Measurements from ENCODE around the gene NSF. TPM values are rescaled to one million over a fixed set of nuclear protein-coding genes. Genes with fewer than 3 reads are reported as not detected.

NSF gene
- total and polyA plus RNA-seq, 7 donors, result 15.0 to 41.8 (median 30.0) TPM

DNA sequence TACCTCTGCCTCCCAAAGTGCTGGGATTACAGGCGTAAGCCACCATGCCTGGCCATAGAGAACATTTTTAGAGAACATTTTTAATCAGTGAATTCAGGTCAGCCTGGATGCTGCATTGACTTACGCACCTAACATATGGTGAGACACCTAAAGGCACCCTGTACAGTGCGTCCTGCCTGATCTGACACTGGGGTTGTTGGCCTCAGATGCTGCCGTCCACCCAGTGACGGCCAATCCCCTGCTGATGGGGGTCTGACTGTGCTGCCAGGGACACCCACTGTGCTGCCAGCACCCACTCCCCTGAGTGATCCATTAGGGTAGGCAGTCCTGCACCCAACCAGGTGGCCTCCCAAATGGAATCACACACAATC, 189.5 kb downstream of the NSF start:
- intact Hi-C loops (cut with DNase I), result no loop called here

DNA sequence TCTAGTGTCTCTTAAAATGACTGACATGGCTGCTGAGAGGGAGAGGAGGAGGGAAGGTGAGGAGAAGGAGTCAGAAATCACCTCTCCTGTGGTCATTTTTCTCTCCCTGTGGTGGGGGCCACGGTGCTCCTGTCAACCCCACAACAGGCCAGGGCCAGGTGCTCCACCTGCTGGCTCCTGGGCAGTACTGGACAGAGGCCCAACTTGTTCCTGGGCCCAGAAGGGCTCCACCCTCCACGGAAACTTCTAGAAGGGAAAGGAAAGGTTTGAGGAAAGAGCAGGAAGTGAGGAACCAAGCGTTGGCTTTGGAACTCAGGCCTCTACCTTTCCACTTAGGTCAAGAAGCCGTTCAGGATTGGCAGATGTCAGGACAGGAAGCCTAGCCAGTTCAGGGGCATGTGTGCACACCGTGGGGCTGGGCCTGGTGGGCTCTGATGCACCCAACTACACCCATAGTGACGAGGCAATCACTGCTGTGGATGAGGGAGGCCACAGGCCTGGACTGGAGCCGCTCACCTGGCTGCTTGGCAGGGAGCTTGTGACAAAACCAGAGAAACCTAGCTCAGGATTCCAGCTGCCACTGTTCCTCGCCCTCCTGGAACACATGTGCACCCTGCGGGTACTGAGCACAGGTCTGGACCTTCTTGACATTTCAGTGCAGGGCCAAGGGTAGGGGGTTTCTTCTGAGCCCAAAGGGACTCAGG, 191.9 kb downstream of the NSF start:
- Histone ChIP-seq H3K27me3 (no peaks in the 10 kb centered on the region), H3K4me3 (no peak overlapping the region), H3K36me3 (no peaks in the 10 kb centered on the region), H3K4me1 (no peaks in the 10 kb centered on the region), H3K9me3 (no peaks in the 10 kb centered on the region), H3K27ac (no peak overlapping the region)
- TF ChIP-seq POLR2A (IDR thresholded peaks at IDR 0.05), result no peak
- no peak for TF ChIP-seq EP300 (IDR thresholded peaks at IDR 0.05)
- no peak for TF ChIP-seq POLR2AphosphoS5 (IDR thresholded peaks at IDR 0.05)
- TF ChIP-seq, protein P1, sequence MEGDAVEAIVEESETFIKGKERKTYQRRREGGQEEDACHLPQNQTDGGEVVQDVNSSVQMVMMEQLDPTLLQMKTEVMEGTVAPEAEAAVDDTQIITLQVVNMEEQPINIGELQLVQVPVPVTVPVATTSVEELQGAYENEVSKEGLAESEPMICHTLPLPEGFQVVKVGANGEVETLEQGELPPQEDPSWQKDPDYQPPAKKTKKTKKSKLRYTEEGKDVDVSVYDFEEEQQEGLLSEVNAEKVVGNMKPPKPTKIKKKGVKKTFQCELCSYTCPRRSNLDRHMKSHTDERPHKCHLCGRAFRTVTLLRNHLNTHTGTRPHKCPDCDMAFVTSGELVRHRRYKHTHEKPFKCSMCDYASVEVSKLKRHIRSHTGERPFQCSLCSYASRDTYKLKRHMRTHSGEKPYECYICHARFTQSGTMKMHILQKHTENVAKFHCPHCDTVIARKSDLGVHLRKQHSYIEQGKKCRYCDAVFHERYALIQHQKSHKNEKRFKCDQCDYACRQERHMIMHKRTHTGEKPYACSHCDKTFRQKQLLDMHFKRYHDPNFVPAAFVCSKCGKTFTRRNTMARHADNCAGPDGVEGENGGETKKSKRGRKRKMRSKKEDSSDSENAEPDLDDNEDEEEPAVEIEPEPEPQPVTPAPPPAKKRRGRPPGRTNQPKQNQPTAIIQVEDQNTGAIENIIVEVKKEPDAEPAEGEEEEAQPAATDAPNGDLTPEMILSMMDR (IDR thresholded peaks at IDR 0.05), result peak in 2 of 4 experiments; percentile 14 to 15
- intact Hi-C loops (cut with DNase I), result no loop called here
- WGBS, 2 donors, result 69 to 80% methylated on average over 9 of the region's 9 CpGs
- DNase-seq, result no peak

More for the DNA sequence above, 189.5 kb downstream of the NSF start:
- H3K4me1 ChIP-seq, result no peaks in the 10 kb centered on the region
- H3K4me3 ChIP-seq, result no peak overlapping the region
- no peaks in the 10 kb centered on the region for H3K36me3 ChIP-seq
- no peaks in the 10 kb centered on the region for H3K27me3 ChIP-seq
- TF ChIP-seq, protein P1 (IDR thresholded peaks at IDR 0.05), result no peak
- no peak for TF ChIP-seq EP300 (IDR thresholded peaks at IDR 0.05)
- TF ChIP-seq POLR2A (IDR thresholded peaks at IDR 0.05), result no peak
- no peak for TF ChIP-seq POLR2AphosphoS5 (IDR thresholded peaks at IDR 0.05)
- H3K27ac ChIP-seq, result no peak overlapping the region
- H3K9me3 ChIP-seq, result no peaks in the 10 kb centered on the region
- DNase-seq, result no peak
- 93 to 97% methylated on average over 5 of the region's 5 CpGs for WGBS, 2 donors

DNA sequence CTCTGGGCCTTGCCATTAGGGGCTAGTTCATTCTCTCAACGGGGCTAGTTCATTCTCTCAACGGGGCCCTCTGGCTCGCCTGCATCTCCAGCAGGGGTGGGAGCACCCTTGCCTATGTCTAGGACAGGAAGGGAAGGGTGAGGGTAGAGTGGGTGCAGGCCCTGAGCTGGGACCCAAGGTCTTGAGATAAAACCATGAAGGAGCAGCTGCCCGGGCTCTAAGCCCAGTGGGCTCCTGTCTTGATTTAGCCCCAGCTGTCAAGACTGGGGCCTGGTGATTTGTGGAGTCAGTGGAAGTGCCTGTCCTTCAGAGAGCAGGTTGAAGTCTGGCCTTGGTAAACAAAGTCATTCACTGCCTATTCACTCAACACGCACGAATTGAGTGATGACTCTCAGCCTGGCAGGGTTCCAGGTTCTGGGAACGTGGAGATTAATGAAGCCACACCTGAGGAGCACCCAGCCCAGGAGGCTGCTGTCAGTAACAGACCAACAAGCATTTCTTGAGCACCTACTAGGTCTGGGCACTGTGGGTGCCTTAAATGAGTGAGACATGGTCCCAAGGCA, 192.6 kb downstream of the NSF start:
- Histone ChIP-seq H3K4me1 (no peaks in the 10 kb centered on the region), H3K4me3 (no peak overlapping the region), H3K27me3 (no peaks in the 10 kb centered on the region), H3K27ac (no peak overlapping the region), H3K9me3 (no peaks in the 10 kb centered on the region), H3K36me3 (no peaks in the 10 kb centered on the region)
- intact Hi-C loops (cut with DNase I), result no loop called here
- TF ChIP-seq, protein P1 (IDR thresholded peaks at IDR 0.05), result no peak
- TF ChIP-seq EP300 (IDR thresholded peaks at IDR 0.05) (no peak), POLR2A (IDR thresholded peaks at IDR 0.05) (no peak), POLR2AphosphoS5 (IDR thresholded peaks at IDR 0.05) (no peak)
- 47 to 60% methylated on average over 7 of the region's 7 CpGs for WGBS, 2 donors
- DNase-seq, result no peak

DNA sequence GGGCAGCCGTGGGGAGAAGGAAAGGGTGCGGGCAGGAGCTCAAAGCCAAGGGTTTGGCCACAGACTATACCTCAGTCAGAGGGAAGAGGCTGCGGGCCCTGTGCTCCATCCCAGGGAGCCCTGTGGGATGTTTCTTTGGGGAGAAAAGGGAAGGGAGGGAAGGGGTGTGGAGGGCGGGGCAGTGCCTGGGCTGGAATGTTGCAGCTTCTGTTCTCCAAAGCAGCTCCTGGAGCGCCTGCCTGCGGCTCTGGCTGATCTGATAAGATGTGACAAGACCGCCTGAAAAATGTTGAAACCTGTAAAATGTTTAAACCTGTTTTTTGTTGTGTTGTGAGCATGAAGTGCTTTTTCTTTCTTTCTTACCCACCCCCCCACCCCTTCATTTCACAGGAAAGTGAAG, 195.2 kb downstream of the NSF start:
- Histone ChIP-seq H3K27ac (no peak overlapping the region), H3K36me3 (no peaks in the 10 kb centered on the region), H3K4me1 (no peaks in the 10 kb centered on the region), H3K9me3 (peaks cover 0 to 4% (median 0%) of the 10 kb centered on the region in 4 donors), H3K4me3 (no peak overlapping the region), H3K27me3 (peaks cover 0 to 6% (median 0%) of the 10 kb centered on the region in 3 donors)
- intact Hi-C loops (cut with DNase I), result no loop called here
- WGBS, 2 donors, result 70 to 74% methylated on average over 7 of the region's 7 CpGs
- no peak for DNase-seq
- TF ChIP-seq, protein P1 (IDR thresholded peaks at IDR 0.05), result no peak
- TF ChIP-seq POLR2AphosphoS5 (IDR thresholded peaks at IDR 0.05), result no peak
- no peak for TF ChIP-seq EP300 (IDR thresholded peaks at IDR 0.05)
- TF ChIP-seq POLR2A (IDR thresholded peaks at IDR 0.05), result no peak
